Trophoblast cell (in vitro differentiated cells and primary cell): ENCODE data around the gene ARX.
A peak's percentile ranks its signal among the peaks of the same experiment; 100 is the strongest.

Experiments
- DNase-seq, 2 donors: peaks; one replicate each; pipeline ENCODE4 v3.0.0-alpha.2; 2016
- H2AFZ ChIP-seq: 2 replicates; pipeline ENCODE4 v1.6.1; 2013; ENCODE audit warnings: low read length, moderate library complexity, mild to moderate bottlenecking; ENCODE audit not compliant: insufficient read depth, poor library complexity
- H2AK5ac ChIP-seq: 2 replicates; pipeline ENCODE4 v1.6.1; 2013; ENCODE audit warnings: mild to moderate bottlenecking, low read length
- H2BK120ac ChIP-seq: 2 replicates; pipeline ENCODE4 v1.6.1; 2013; ENCODE audit warnings: low read length, mild to moderate bottlenecking, moderate library complexity; ENCODE audit not compliant: insufficient read depth, poor library complexity
- H2BK12ac ChIP-seq: 2 replicates; pipeline ENCODE4 v1.6.1; 2013; ENCODE audit warnings: mild to moderate bottlenecking, low read length, moderate library complexity
- H2BK5ac ChIP-seq: 2 replicates; pipeline ENCODE4 v1.6.1; 2013; ENCODE audit warnings: low read length, low read depth, moderate library complexity, mild to moderate bottlenecking; ENCODE audit not compliant: poor library complexity
- H3K14ac ChIP-seq: 2 replicates; pipeline ENCODE4 v1.6.1; 2013; ENCODE audit warnings: mild to moderate bottlenecking, low read length
- H3K18ac ChIP-seq: 2 replicates; pipeline ENCODE4 v1.6.1; 2013; ENCODE audit warnings: mild to moderate bottlenecking, low read length
- H3K23ac ChIP-seq: 2 replicates; pipeline ENCODE4 v1.6.1; 2013; ENCODE audit warnings: low read length
- H3K27ac ChIP-seq: 2 replicates; pipeline ENCODE4 v1.5.1; 2013; ENCODE audit warnings: low read depth, mild to moderate bottlenecking, inconsistent platforms, low read length, moderate library complexity
- H3K27me3 ChIP-seq: 2 replicates; pipeline ENCODE4 v1.6.1; 2013; ENCODE audit warnings: inconsistent platforms, mild to moderate bottlenecking, low read length, moderate library complexity; ENCODE audit not compliant: insufficient read depth
- H3K36me3 ChIP-seq, 2 experiments: 1 replicate in 1 of 2; 2 replicates in 1 of 2; pipeline ENCODE4 v1.6.1; 2013; ENCODE audit warnings: low read length in 2 of 2, mild to moderate bottlenecking in 2 of 2, moderate library complexity in 1 of 2; ENCODE audit not compliant: insufficient read depth in 2 of 2, control insufficient read depth in 1 of 2
- H3K4ac ChIP-seq: 2 replicates; pipeline ENCODE4 v1.6.1; 2013; ENCODE audit warnings: low read depth, mild to moderate bottlenecking, low read length, moderate library complexity
- H3K4me1 ChIP-seq, 2 experiments: 1 replicate in 1 of 2; 2 replicates in 1 of 2; pipeline ENCODE4 v1.6.1; 2013; ENCODE audit warnings: low read length in 2 of 2, mild to moderate bottlenecking in 2 of 2, moderate library complexity in 1 of 2; ENCODE audit not compliant: insufficient read depth in 2 of 2, control insufficient read depth in 1 of 2
- H3K4me2 ChIP-seq: 2 replicates; pipeline ENCODE4 v1.6.1; 2013; ENCODE audit warnings: inconsistent platforms, mild to moderate bottlenecking, low read length, moderate library complexity
- H3K4me3 ChIP-seq: 2 replicates; pipeline ENCODE4 v1.5.1; 2013; ENCODE audit warnings: mild to moderate bottlenecking, low read depth, low read length, inconsistent platforms
- H3K79me1 ChIP-seq: one replicate; pipeline ENCODE4 v1.6.1; 2013; ENCODE audit warnings: low read length
- H3K79me2 ChIP-seq: 2 replicates; pipeline ENCODE4 v1.6.1; 2013; ENCODE audit warnings: low read length, mild to moderate bottlenecking; ENCODE audit not compliant: control insufficient read depth, insufficient read depth, poor library complexity
- H3K9ac ChIP-seq: 2 replicates; pipeline ENCODE4 v1.6.1; 2013; ENCODE audit warnings: mild to moderate bottlenecking, low read length
- H3K9me3 ChIP-seq: 2 replicates; pipeline ENCODE4 v1.6.1; 2013; ENCODE audit warnings: low read depth, mild to moderate bottlenecking, control low read depth, inconsistent platforms, low read length; ENCODE audit not compliant: insufficient read depth
- H4K12ac ChIP-seq: 2 replicates; pipeline ENCODE4 v1.6.1; 2013; ENCODE audit warnings: low read depth, mild to moderate bottlenecking, low read length, moderate library complexity
- H4K8ac ChIP-seq: 2 replicates; pipeline ENCODE4 v1.6.1; 2013; ENCODE audit warnings: low read depth, mild to moderate bottlenecking, low read length, moderate library complexity
- H4K91ac ChIP-seq: one replicate; pipeline ENCODE4 v1.6.1; 2013; ENCODE audit warnings: low read depth, mild to moderate bottlenecking, low read length, moderate library complexity
- WGBS: extraction: QIAGEN DNeasy Blood & Tissue Kit; methylation state at CpG from one replicate; pipeline ENCODE4 v1.1.7; 2013; ENCODE audit warnings: missing lambda C conversion rate; ENCODE audit not compliant: insufficient read length, insufficient coverage; ENCODE audit errors: extremely low coverage; 5-methylcytosine and 5-hydroxymethylcytosine counted together

ARX gene

GRCh38 chrX:25009407-25009806 is 6.4 kb downstream of the ARX start:
- Histone ChIP-seq H3K9ac (no peak overlapping the region), H2BK12ac (no peak overlapping the region), H3K79me2 (no peaks in the 10 kb centered on the region), H3K4me2 (no peak overlapping the region), H4K91ac (no peak overlapping the region), H3K4ac (no peak overlapping the region), H4K12ac (no peak overlapping the region), H2AFZ (no peak overlapping the region), H3K9me3 (no peaks in the 10 kb centered on the region), H3K27ac (no peak overlapping the region), H2AK5ac (no peak overlapping the region), H3K79me1 (no peaks in the 10 kb centered on the region), H3K18ac (no peak overlapping the region), H3K14ac (no peak overlapping the region), H3K4me1 (peaks cover 6 to 16% of the 10 kb centered on the region in 2 experiments), H3K27me3 (peaks cover 84% of the 10 kb centered on the region), H3K4me3 (no peak overlapping the region), H2BK120ac (no peak overlapping the region), H4K8ac (no peak overlapping the region), H3K23ac (no peak overlapping the region), H2BK5ac (no peak overlapping the region), H3K36me3 (no peaks in the 10 kb centered on the region)
- no peak for DNase-seq
- no CpG with 5 or more reads among the region's 7 CpGs for WGBS

GRCh38 chrX:25007059-25008053 is 8.4 kb downstream of the ARX start:
- Histone ChIP-seq H3K27ac (no peak overlapping the region), H3K9me3 (no peaks in the 10 kb centered on the region), H4K91ac (no peak overlapping the region), H4K12ac (no peak overlapping the region), H3K23ac (no peak overlapping the region), H3K4me2 (peak overlapping the region; percentile 52), H3K79me1 (peaks cover 2% of the 10 kb centered on the region), H3K4me1 (peaks cover 6 to 11% of the 10 kb centered on the region in 2 experiments), H3K4ac (no peak overlapping the region), H3K79me2 (no peaks in the 10 kb centered on the region), H3K9ac (no peak overlapping the region), H3K18ac (no peak overlapping the region), H3K27me3 (peaks cover 79% of the 10 kb centered on the region), H2BK5ac (no peak overlapping the region), H2BK120ac (no peak overlapping the region), H3K4me3 (no peak overlapping the region), H2AFZ (no peak overlapping the region), H2AK5ac (no peak overlapping the region), H2BK12ac (no peak overlapping the region), H3K14ac (no peak overlapping the region), H3K36me3 (no peaks in the 10 kb centered on the region), H4K8ac (no peak overlapping the region)
- WGBS, result no CpG with 5 or more reads among the region's 64 CpGs
- peak in 1 of 2 donors; percentile 47 for DNase-seq

GRCh38 chrX:25006586-25007058 is 9.1 kb downstream of the ARX start:
- Histone ChIP-seq H3K9ac (no peak overlapping the region), H2BK12ac (no peak overlapping the region), H3K18ac (no peak overlapping the region), H4K8ac (no peak overlapping the region), H3K4me1 (peaks cover 6 to 11% of the 10 kb centered on the region in 2 experiments), H3K14ac (no peak overlapping the region), H2BK5ac (no peak overlapping the region), H2AK5ac (no peak overlapping the region), H3K27me3 (peaks cover 78% of the 10 kb centered on the region), H4K91ac (no peak overlapping the region), H3K9me3 (no peaks in the 10 kb centered on the region), H4K12ac (no peak overlapping the region), H3K79me2 (no peaks in the 10 kb centered on the region), H3K4me2 (peak overlapping the region; percentile 52), H3K4me3 (no peak overlapping the region), H3K79me1 (peaks cover 2% of the 10 kb centered on the region), H2AFZ (no peak overlapping the region), H3K23ac (no peak overlapping the region), H3K36me3 (no peaks in the 10 kb centered on the region), H3K27ac (no peak overlapping the region), H2BK120ac (no peak overlapping the region), H3K4ac (no peak overlapping the region)
- no peak for DNase-seq
- no CpG with 5 or more reads among the region's 7 CpGs for WGBS

GRCh38 chrX:25005382-25006185 is 10.2 kb downstream of the ARX start:
- peak; percentile 26 to 58 for DNase-seq
- no peak overlapping the region for H3K4ac ChIP-seq
- H3K4me2 ChIP-seq, result peak overlapping the region; percentile 59
- H3K36me3 ChIP-seq, result no peaks in the 10 kb centered on the region
- H3K18ac ChIP-seq, result no peak overlapping the region
- no peak overlapping the region for H3K9ac ChIP-seq
- no peak overlapping the region for H3K27ac ChIP-seq
- no peak overlapping the region for H2AK5ac ChIP-seq
- no peaks in the 10 kb centered on the region for H3K79me2 ChIP-seq
- no peak overlapping the region for H4K91ac ChIP-seq
- H2BK120ac ChIP-seq, result no peak overlapping the region
- peaks cover 6 to 11% of the 10 kb centered on the region in 2 experiments for H3K4me1 ChIP-seq
- H2BK12ac ChIP-seq, result no peak overlapping the region
- no peaks in the 10 kb centered on the region for H3K9me3 ChIP-seq
- no peak overlapping the region for H2BK5ac ChIP-seq
- no peak overlapping the region for H3K14ac ChIP-seq
- H3K23ac ChIP-seq, result no peak overlapping the region
- H3K79me1 ChIP-seq, result peaks cover 2% of the 10 kb centered on the region
- no peak overlapping the region for H4K12ac ChIP-seq
- no peak overlapping the region for H4K8ac ChIP-seq
- no peak overlapping the region for H2AFZ ChIP-seq
- no CpG with 5 or more reads among the region's 72 CpGs for WGBS
- no peak overlapping the region for H3K4me3 ChIP-seq
- H3K27me3 ChIP-seq, result peaks cover 71% of the 10 kb centered on the region
